Fibroblast of lung (primary cell): ENCODE measurements around the gene TYK2. TPM values are rescaled to one million over a fixed set of nuclear protein-coding genes. Genes with fewer than 3 reads are reported as not detected.
A peak's percentile ranks its signal among the peaks of the same experiment; 100 is the strongest.
"Not testable (repeated sequence)": the region's sequence is repeated elsewhere in the genome, so short reads cannot be mapped to it uniquely, and the experiment has no call there.

ENCODE experiments used
- DNase-seq, 2 donors: peaks; one replicate each; pipeline versions ENCODE4 v3.0.0 to v3.0.0-alpha.2; 2010; ENCODE audit warnings: low read depth in 2 of 2
- H2AFZ ChIP-seq: 2 replicates; pipeline ENCODE4 v1.5.1; 2012; ENCODE audit warnings: low read length, control low read depth, inconsistent platforms
- H3K27ac ChIP-seq: 2 replicates; pipeline ENCODE4 v1.5.1; 2011; ENCODE audit warnings: low read length, control low read depth; ENCODE audit not compliant: insufficient read depth
- H3K27me3 ChIP-seq: 2 replicates; pipeline ENCODE4 v1.5.1; 2011; ENCODE audit warnings: mild to moderate bottlenecking, low read length; ENCODE audit not compliant: control insufficient read depth, insufficient read depth
- H3K36me3 ChIP-seq: 2 replicates; pipeline ENCODE4 v1.5.1; 2011; ENCODE audit warnings: low read length; ENCODE audit not compliant: control insufficient read depth, insufficient read depth
- H3K4me1 ChIP-seq: 2 replicates; pipeline ENCODE4 v1.5.1; 2011; ENCODE audit warnings: low read length; ENCODE audit not compliant: control insufficient read depth, insufficient read depth; ENCODE audit errors: extremely low read depth
- H3K4me2 ChIP-seq: 2 replicates; pipeline ENCODE4 v1.5.1; 2011; ENCODE audit warnings: low read length, control low read depth; ENCODE audit not compliant: insufficient read depth; ENCODE audit errors: extremely low read depth
- H3K4me3 ChIP-seq, 4 experiments: fragments of 200-600 bp in 1 of 4; sonication (generic) in 1 of 4; replicated peaks in 1 of 4; 2 replicates each; pipeline ENCODE4 v1.5.1; 2011 to 2016; ENCODE audit warnings: low read length in 4 of 4, low read depth in 3 of 4, mild to moderate bottlenecking in 3 of 4, control low read depth in 2 of 4, inconsistent platforms in 1 of 4, mixed read lengths in 1 of 4; ENCODE audit not compliant: insufficient read depth in 1 of 4; ENCODE audit errors: control extremely low read depth in 1 of 4
- H3K79me2 ChIP-seq: 2 replicates; pipeline ENCODE4 v1.5.1; 2012; ENCODE audit warnings: mild to moderate bottlenecking, low read length, inconsistent platforms; ENCODE audit not compliant: control insufficient read depth, insufficient read depth
- H3K9ac ChIP-seq: 2 replicates; pipeline ENCODE4 v1.5.1; 2011; ENCODE audit warnings: mild to moderate bottlenecking, low read length, control low read depth; ENCODE audit not compliant: insufficient read depth
- H3K9me3 ChIP-seq: 2 replicates; pipeline ENCODE4 v1.5.1; 2012; ENCODE audit warnings: low read depth, low read length; ENCODE audit not compliant: control insufficient read depth, insufficient read depth
- H4K20me1 ChIP-seq: 2 replicates; pipeline ENCODE4 v1.5.1; 2011; ENCODE audit warnings: low read length; ENCODE audit not compliant: control insufficient read depth, insufficient read depth; ENCODE audit errors: extremely low read depth
- EZH2 ChIP-seq: IDR thresholded peaks from 2 replicates; pipeline ENCODE4 v1.5.1; 2012; ENCODE audit warnings: low read length, control low read depth, mild to moderate bottlenecking; ENCODE audit errors: missing control alignments
- polyA plus RNA-seq, 2 donors: library from polyadenylated mRNA; depleted of rRNA in 1 of 2; stranded (reverse) in 1 of 2; unstranded in 1 of 2; fragments of >200 nt; gene quantifications; 2 replicates each; pipeline ENCODE4 v1.2.1, GENCODE V29; 2011 to 2012; ENCODE audit warnings: missing spikeins in 1 of 2
- total RNA-seq: library from RNA; depleted of rRNA; stranded (reverse); fragments of >200 nt; gene quantifications from 2 replicates; pipeline ENCODE4 v1.2.1, GENCODE V29; 2014
- TF ChIP-seq, protein P1 (sequence below), 2 donors: IDR thresholded peaks in 1 of 2; conservative IDR thresholded peaks in 1 of 2; 1 replicate in 1 of 2; 2 replicates in 1 of 2; pipeline ENCODE4 v1.5.1; 2011 to 2012; ENCODE audit warnings: low read length in 2 of 2, control low read depth in 1 of 2, inconsistent platforms in 1 of 2, low read depth in 1 of 2, mild to moderate bottlenecking in 1 of 2

The TYK2 gene
- total and polyA plus RNA-seq, 2 donors (not counting 1 experiment from before 2014, with no cell fraction given) = 17.4 to 95.5 TPM

DNA sequence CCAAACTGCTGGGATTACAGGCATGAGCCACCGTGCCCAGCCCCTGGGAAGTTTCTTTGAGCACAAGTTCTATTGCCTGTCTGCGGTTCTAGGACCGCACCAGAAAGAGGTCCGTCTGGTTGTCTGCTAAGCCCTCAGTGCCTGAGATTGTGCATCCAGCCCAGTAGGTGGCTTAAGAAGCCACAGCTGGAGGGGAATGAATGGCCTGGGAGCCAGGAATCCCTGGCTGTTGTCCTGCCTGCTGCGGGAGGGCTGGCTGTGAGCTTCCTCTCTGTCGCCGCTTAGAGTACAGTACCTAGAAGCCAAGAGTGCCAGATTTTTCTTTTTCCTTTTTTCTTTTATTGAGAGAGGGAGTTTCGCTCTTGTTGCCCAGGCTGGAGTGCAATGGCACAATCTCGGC is 4.2 kb upstream of the TYK2 start:
- H3K27me3 ChIP-seq = no peaks in the 10 kb centered on the region
- no peak overlapping the region for H3K4me2 ChIP-seq
- DNase-seq = no peak
- TF ChIP-seq, protein P1, sequence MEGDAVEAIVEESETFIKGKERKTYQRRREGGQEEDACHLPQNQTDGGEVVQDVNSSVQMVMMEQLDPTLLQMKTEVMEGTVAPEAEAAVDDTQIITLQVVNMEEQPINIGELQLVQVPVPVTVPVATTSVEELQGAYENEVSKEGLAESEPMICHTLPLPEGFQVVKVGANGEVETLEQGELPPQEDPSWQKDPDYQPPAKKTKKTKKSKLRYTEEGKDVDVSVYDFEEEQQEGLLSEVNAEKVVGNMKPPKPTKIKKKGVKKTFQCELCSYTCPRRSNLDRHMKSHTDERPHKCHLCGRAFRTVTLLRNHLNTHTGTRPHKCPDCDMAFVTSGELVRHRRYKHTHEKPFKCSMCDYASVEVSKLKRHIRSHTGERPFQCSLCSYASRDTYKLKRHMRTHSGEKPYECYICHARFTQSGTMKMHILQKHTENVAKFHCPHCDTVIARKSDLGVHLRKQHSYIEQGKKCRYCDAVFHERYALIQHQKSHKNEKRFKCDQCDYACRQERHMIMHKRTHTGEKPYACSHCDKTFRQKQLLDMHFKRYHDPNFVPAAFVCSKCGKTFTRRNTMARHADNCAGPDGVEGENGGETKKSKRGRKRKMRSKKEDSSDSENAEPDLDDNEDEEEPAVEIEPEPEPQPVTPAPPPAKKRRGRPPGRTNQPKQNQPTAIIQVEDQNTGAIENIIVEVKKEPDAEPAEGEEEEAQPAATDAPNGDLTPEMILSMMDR (conservative IDR thresholded peaks at IDR 0.05 in 1 of 2, IDR thresholded peaks at IDR 0.05 in 1 of 2; ENCODE audit: low read depth in 1 of 2, low read length in 2 of 2) = no peak
- TF ChIP-seq EZH2 = no peak
- peaks cover 7% of the 10 kb centered on the region for H3K79me2 ChIP-seq
- no peaks in the 10 kb centered on the region for H4K20me1 ChIP-seq
- H3K36me3 ChIP-seq = no peaks in the 10 kb centered on the region
- no peak overlapping the region for H3K4me3 ChIP-seq
- H2AFZ ChIP-seq = no peak overlapping the region
- H3K9ac ChIP-seq = no peak overlapping the region
- H3K27ac ChIP-seq = no peak overlapping the region
- no peaks in the 10 kb centered on the region for H3K4me1 ChIP-seq
- H3K9me3 ChIP-seq = no peaks in the 10 kb centered on the region

DNA sequence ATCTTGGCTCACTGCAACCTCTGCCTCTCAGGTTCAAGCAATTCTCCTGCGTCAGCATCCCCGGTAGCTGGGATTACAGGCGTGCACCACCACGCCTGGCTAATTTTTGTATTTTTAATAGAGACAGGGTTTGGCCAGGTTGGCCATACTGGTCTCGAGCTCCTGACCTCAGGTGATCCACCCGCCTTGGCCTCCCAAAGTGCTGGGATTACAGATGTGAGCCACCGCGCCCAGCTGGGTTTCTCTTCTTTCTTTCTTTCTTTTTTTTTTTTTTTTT is 2.8 kb upstream of the TYK2 start:
- H3K4me3 ChIP-seq, H3K27me3 ChIP-seq, H3K27ac ChIP-seq, H3K4me2 ChIP-seq, H4K20me1 ChIP-seq, H3K9me3 ChIP-seq, H3K4me1 ChIP-seq, H3K9ac ChIP-seq, H2AFZ ChIP-seq, H3K79me2 ChIP-seq, DNase-seq, H3K36me3 ChIP-seq: not testable (repeated sequence)

DNA sequence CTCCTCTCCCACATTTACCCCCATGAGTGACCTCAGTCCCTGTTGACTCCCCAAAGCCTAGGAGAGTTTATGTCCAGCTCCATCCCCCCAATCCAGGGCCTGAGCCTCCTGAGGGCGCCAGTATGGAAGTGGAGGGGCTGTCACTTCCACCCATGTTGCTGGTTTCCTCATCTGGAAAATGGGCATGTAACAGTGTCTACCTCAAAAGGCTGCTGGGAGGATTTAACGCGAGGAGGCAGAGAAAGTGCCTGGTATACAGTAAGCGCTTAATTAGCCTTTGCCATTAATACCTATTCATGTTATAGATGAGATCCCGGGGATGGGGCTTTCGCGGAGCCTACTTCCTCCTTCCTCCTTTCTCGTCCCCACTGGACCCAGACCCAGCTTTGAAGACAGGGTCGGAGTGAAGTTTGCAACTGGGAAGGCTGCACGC is 476 bp downstream of the TYK2 start:
- no peaks in the 10 kb centered on the region for H3K4me1 ChIP-seq
- peaks cover 6% of the 10 kb centered on the region for H3K36me3 ChIP-seq
- H3K9ac ChIP-seq = peak overlapping the region; percentile 79
- TF ChIP-seq EZH2 = no peak
- TF ChIP-seq, protein P1 (conservative IDR thresholded peaks at IDR 0.05 in 1 of 2, IDR thresholded peaks at IDR 0.05 in 1 of 2; ENCODE audit: low read depth in 1 of 2, low read length in 2 of 2) = no peak
- H3K4me2 ChIP-seq = peak overlapping the region; percentile 42
- peak overlapping the region; percentile 94 for H2AFZ ChIP-seq
- H3K27me3 ChIP-seq = no peaks in the 10 kb centered on the region
- H4K20me1 ChIP-seq = no peaks in the 10 kb centered on the region
- H3K27ac ChIP-seq = peak overlapping the region; percentile 69
- no peaks in the 10 kb centered on the region for H3K9me3 ChIP-seq
- peak overlapping the region; percentile 83 to 98 (median 93) for H3K4me3 ChIP-seq
- no peak for DNase-seq
- H3K79me2 ChIP-seq = peaks cover 9% of the 10 kb centered on the region
